PFSK-1 (cell line): ENCODE results near the gene CELF4.

Experiments
- POLR2AphosphoS5 ChIP-seq: IDR thresholded peaks from 2 replicates; pipeline ENCODE4 v1.6.1; 2012; ENCODE audit warnings: low read depth, mild to moderate bottlenecking, control low read depth, low read length, moderate library complexity
- REST ChIP-seq, 2 experiments: IDR thresholded peaks; 2 replicates each; pipeline versions ENCODE4 v1.6.1 to v1.8.0; 2011 to 2012; ENCODE audit warnings: low read depth in 2 of 2, low read length in 2 of 2, control low read depth in 1 of 2, inconsistent platforms in 1 of 2, mild to moderate bottlenecking in 1 of 2, moderate library complexity in 1 of 2; ENCODE audit not compliant: insufficient read depth in 1 of 2
- SIN3A ChIP-seq: IDR thresholded peaks from 2 replicates; pipeline ENCODE4 v1.6.1; 2012; ENCODE audit warnings: mild to moderate bottlenecking, low read length, moderate library complexity, borderline replicate concordance; ENCODE audit not compliant: insufficient read depth
- TAF1 ChIP-seq: IDR thresholded peaks from 2 replicates; pipeline ENCODE4 v1.6.1; 2012; ENCODE audit warnings: low read length, control low read depth, borderline replicate concordance; ENCODE audit not compliant: insufficient read depth

- no peak for TF ChIP-seq REST (IDR thresholded peaks at IDR 0.05; ENCODE audit: insufficient read depth in 1 of 2, low read depth in 2 of 2, low read length in 2 of 2)
- no peak for TF ChIP-seq POLR2AphosphoS5
- TF ChIP-seq SIN3A: no peak
- no peak for TF ChIP-seq TAF1
Measured at GRCh38 chr18:37242826-37243560, 322.6 kb downstream of the CELF4 start.
